Pancreas (tissue), 10 donors: ENCODE results near the gene EPS8. TPM values are rescaled to one million over a fixed set of nuclear protein-coding genes. Genes with fewer than 3 reads are reported as not detected.

Experiments used
- ATAC-seq, 4 donors: fragments of 200-7000 bp; cut with Tn5 transposase; one replicate each; pipeline versions ENCODE4 v1.8.0 to v1.9.1; 2020; ENCODE audit warnings: mild to moderate bottlenecking in 4 of 4, moderate library complexity in 4 of 4
- DNase-seq, 6 donors: peaks; one replicate each; pipeline ENCODE4 v3.0.0-alpha.2; 2020
- FAIRE-seq: peaks from 2 replicates; lab custom pipeline; 2012; peaks lifted over from hg19 to GRCh38; lab: Jason Lieb, UNC
- H3K27ac ChIP-seq, 4 donors: fragments of 200-600 bp; sonication (generic); 1 replicate in 3 of 4; 2 replicates in 1 of 4; pipeline versions ENCODE4 v1.5.0 to v1.8.0; 2020
- H3K27me3 ChIP-seq, 4 donors: fragments of 200-600 bp; one replicate each; pipeline ENCODE4 v1.8.0; 2021
- H3K36me3 ChIP-seq, 3 donors: fragments of 200-600 bp; sonication (generic) in 1 of 3; one replicate each; pipeline versions ENCODE4 v1.5.0 to v1.8.0; 2020 to 2021
- H3K4me1 ChIP-seq, 3 donors: fragments of 200-600 bp; one replicate each; pipeline ENCODE4 v1.8.0; 2021
- H3K4me3 ChIP-seq, 4 donors: fragments of 200-600 bp; sonication (generic) in 2 of 4; one replicate each; pipeline versions ENCODE4 v1.5.0 to v1.8.0; 2020 to 2021
- H3K9me3 ChIP-seq, 4 donors: fragments of 200-600 bp; one replicate each; pipeline ENCODE4 v1.8.0; 2021
- CTCF ChIP-seq, 4 donors: fragments of 200-600 bp; sonication (generic) in 3 of 4; IDR thresholded peaks; one replicate each; pipeline versions ENCODE4 v1.5.0 to v1.8.0; 2021; ENCODE audit warnings: antibody characterized with exemption in 4 of 4
- WGBS, 2 donors: extraction: QIAGEN DNeasy Blood & Tissue Kit; methylation state at CpG; one replicate each; pipeline ENCODE4 v1.1.7; 2013; 5-methylcytosine and 5-hydroxymethylcytosine counted together
- intact Hi-C, 3 donors: fragments of 100-400 bp; cut with DNase I; formaldehyde crosslinking; loops; one replicate each; pipeline versions ENCODE4 v1.11.1 to v1.14.2; 2022
- polyA plus RNA-seq, 2 donors: library from polyadenylated mRNA; stranded (reverse); fragments of 200-250 nt; gene quantifications; one replicate each; pipeline ENCODE4 v1.2.3, GENCODE V29; 2013
- total RNA-seq, 6 donors: library from RNA; stranded (reverse); fragmentation: NEBNext Ultra II Directional in 4 of 6; extraction: Animal tissue kit (Norgen Biotek cat#: 25700) in 4 of 6; gene quantifications; one replicate each; pipeline versions ENCODE4 v1.2.1 to v1.2.4, GENCODE V29; 2021 to 2023
- donor health status: healthy with polysubstance abuse.
- donor health status: DM: no; HTN: no; CAD: no; lungs with moderate emphysema.
- donor health status: DM: no; HTN: no; CAD: no.
- donor health status: control.
- donor health status: control.
- donor health status: Bipolar disorder and iron deficiency.
- donor health status: DM: yes; HTN: yes; CAD: no.
- donor health status: DM: no; HTN: no; CAD: no.
- donor health status: DM: no; HTN: no; CAD: no.
- donor health status: DM: yes; HTN: yes; CAD: no.

EPS8 gene
- total and polyA plus RNA-seq, 8 donors, result 8.2 to 26.7 (median 10.6) TPM

- no peak for TF ChIP-seq CTCF (IDR thresholded peaks at IDR 0.05)
- no peaks in the 10 kb centered on the region for H3K9me3 ChIP-seq
- H3K27ac ChIP-seq, result no peak overlapping the region
- intact Hi-C loops, result no loop called here
- H3K4me3 ChIP-seq, result no peak overlapping the region
- DNase-seq, result no peak
- peak in 1 of 4 donors; percentile 33 for ATAC-seq
- no peak for FAIRE-seq
- no peaks in the 10 kb centered on the region for H3K4me1 ChIP-seq
- H3K27me3 ChIP-seq, result no peaks in the 10 kb centered on the region
- H3K36me3 ChIP-seq, result no peaks in the 10 kb centered on the region
- 80 to 94% methylated on average over 1 of the region's 1 CpG for WGBS, 2 donors
These were observed 187.9 kb downstream of the EPS8 start for GRCh38 chr12:15601210-15601800.

GRCh38 chr12:15600223-15600935 lies 188.8 kb downstream of the EPS8 start:
- H3K4me3 ChIP-seq, result no peak overlapping the region
- no peak overlapping the region for H3K27ac ChIP-seq
- 82 to 85% methylated on average over 7 of the region's 7 CpGs for WGBS, 2 donors
- H3K4me1 ChIP-seq, result no peaks in the 10 kb centered on the region
- no peaks in the 10 kb centered on the region for H3K9me3 ChIP-seq
- no peaks in the 10 kb centered on the region for H3K36me3 ChIP-seq
- no peak for ATAC-seq
- H3K27me3 ChIP-seq, result no peaks in the 10 kb centered on the region
- no peak for DNase-seq
- intact Hi-C loops, result no loop called here
- no peak for TF ChIP-seq CTCF (IDR thresholded peaks at IDR 0.05)
- FAIRE-seq, result no peak

- no peak for TF ChIP-seq CTCF (IDR thresholded peaks at IDR 0.05)
- DNase-seq (no peak), ATAC-seq (peak in 3 of 4 donors; percentile 37 to 42 (median 39)), FAIRE-seq (no peak)
- intact Hi-C loops, result no loop called here
- H3K36me3 ChIP-seq, result no peaks in the 10 kb centered on the region
- H3K9me3 ChIP-seq, result no peaks in the 10 kb centered on the region
- no peaks in the 10 kb centered on the region for H3K27me3 ChIP-seq
- no peak overlapping the region for H3K4me3 ChIP-seq
- 71 to 74% methylated on average over 4 of the region's 4 CpGs for WGBS, 2 donors
- H3K27ac ChIP-seq, result no peak overlapping the region
- H3K4me1 ChIP-seq, result no peaks in the 10 kb centered on the region
These were observed 189.7 kb downstream of the EPS8 start for GRCh38 chr12:15599266-15600037.

GRCh38 chr12:15597125-15597830 lies 191.9 kb downstream of the EPS8 start:
- Histone ChIP-seq H3K4me1 (no peaks in the 10 kb centered on the region), H3K27ac (no peak overlapping the region), H3K36me3 (no peaks in the 10 kb centered on the region), H3K4me3 (no peak overlapping the region), H3K27me3 (no peaks in the 10 kb centered on the region), H3K9me3 (no peaks in the 10 kb centered on the region)
- intact Hi-C loops, result no loop called here
- DNase-seq (no peak), FAIRE-seq (no peak), ATAC-seq (no peak)
- TF ChIP-seq CTCF (IDR thresholded peaks at IDR 0.05), result no peak
- WGBS, 2 donors, result 51 to 59% methylated on average over 5 of the region's 5 CpGs
